Measurements from ENCODE around the gene ZNF511. TPM values are rescaled to one million over a fixed set of nuclear protein-coding genes. Genes with fewer than 3 reads are reported as not detected.
A peak's percentile ranks its signal among the peaks of the same experiment; 100 is the strongest.

ZNF511 gene
- total and polyA plus RNA-seq, 2 donors (not counting 1 experiment from before 2014, with no cell fraction given), result 30.7 to 45.1 TPM

GRCh38 chr10:133324198-133324792, 15.6 kb downstream of the ZNF511 start:
- peak overlapping the region; percentile 24 for H3K4me3 Mint-ChIP-seq

More at GRCh38 chr10:133324198-133324792, 15.6 kb downstream of the ZNF511 start:
- Histone ChIP-seq H3K27ac (ENCODE audit: low read length in 2 of 2) (no peak overlapping the region), H3K9ac (ENCODE audit: low read length) (peak overlapping the region; percentile 57), H3K79me2 (ENCODE audit: control insufficient read depth, insufficient read depth, low read length) (no peaks in the 10 kb centered on the region), H3K4me3 (ENCODE audit: control extremely low read depth in 1 of 5, extremely low read depth in 1 of 5, insufficient read depth in 1 of 5, low read depth in 2 of 5, low read length in 4 of 5) (no peak overlapping the region), H3K27me3 (replicated peaks in 1 of 4; ENCODE audit: control extremely low read depth in 1 of 4, control insufficient read depth in 3 of 4, insufficient read depth in 4 of 4, low read length in 3 of 4) (peaks cover 0 to 52% (median 37%) of the 10 kb centered on the region in 4 experiments), H3K4me1 (ENCODE audit: control insufficient read depth in 2 of 2, insufficient read depth in 2 of 2, low read length in 2 of 2) (peaks cover 17 to 34% of the 10 kb centered on the region in 2 donors), H4K20me1 (ENCODE audit: control insufficient read depth, insufficient read depth, low read length, poor library complexity, severe bottlenecking) (no peaks in the 10 kb centered on the region), H3K4me2 (replicated peaks; ENCODE audit: low read depth, low read length, poor library complexity, severe bottlenecking) (peak overlapping the region; percentile 85), H3K36me3 (replicated peaks in 1 of 2; ENCODE audit: control extremely low read depth in 1 of 2, control insufficient read depth in 1 of 2, extremely low read depth in 1 of 2, insufficient read depth in 2 of 2, low read length in 1 of 2) (no peaks in the 10 kb centered on the region), H2AFZ (ENCODE audit: insufficient read depth, low read depth, low read length, poor library complexity, severe bottlenecking) (no peak overlapping the region), H3K9me3 (ENCODE audit: control extremely low read depth in 1 of 3, control insufficient read depth in 2 of 3, insufficient read depth in 1 of 3, low read length in 2 of 3) (peaks cover 0 to 24% (median 0%) of the 10 kb centered on the region in 3 donors)
- peaks cover 3% of the 10 kb centered on the region for H3K9me3 Mint-ChIP-seq (ENCODE audit: insufficient read depth)
- peak; percentile 57 for DNase-seq
- ATAC-seq (ENCODE audit: low read depth), result peak; percentile 71
- CTCF ChIA-PET, result interaction anchor here (0.6 to 1.6 kb wide), 3 partner anchors 9 to 181 kb away, joined by 3 to 6 read pairs (median 3); partner anchors contain the start of gene MTG1
- peaks cover 15% of the 10 kb centered on the region for H3K4me1 Mint-ChIP-seq
- H3K27ac Mint-ChIP-seq, result peak overlapping the region; percentile 33
- H3K27me3 Mint-ChIP-seq, result peaks cover 50% of the 10 kb centered on the region
- 14% methylated on average over 9 of the region's 13 CpGs for WGBS (ENCODE audit: insufficient coverage)
- no peak for TF ChIP-seq EZH2 (IDR thresholded peaks at IDR 0.05; ENCODE audit: borderline replicate concordance, insufficient read depth, low read depth, low read length, poor library complexity, severe bottlenecking)
- TF ChIP-seq CTCF (IDR thresholded peaks at IDR 0.05), result no peak
- POLR2A ChIA-PET, result interaction anchor here (0.7 to 0.9 kb wide), 2 partner anchors 9 to 49 kb away, joined by 3 read pairs; no protein-coding TSS in a partner anchor
- intact Hi-C loops (cut with micrococcal nuclease), result no loop called here
